ENCODE results near the gene IGFBP3.

The IGFBP3 gene

DNA sequence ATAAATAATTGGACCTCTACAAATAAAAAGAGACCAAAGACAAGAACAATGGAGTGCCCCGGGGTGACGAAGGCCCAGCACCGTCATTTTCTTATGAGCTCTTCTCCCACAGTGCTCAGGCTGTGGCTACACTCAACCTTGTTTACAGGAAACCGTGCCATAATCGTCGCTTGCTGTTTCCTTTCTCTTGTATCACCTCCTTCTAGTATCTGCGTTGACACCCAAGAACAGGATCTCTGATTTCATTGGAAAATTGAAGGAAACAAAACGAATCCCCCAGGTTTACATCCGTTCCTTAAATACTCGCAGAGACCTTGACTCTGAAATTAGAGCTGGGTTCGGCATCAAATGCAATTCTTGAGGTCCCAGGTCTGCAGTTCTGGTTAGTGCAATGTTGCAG is 1.7 kb upstream of the IGFBP3 start:
- H3K9me3 ChIP-seq, result no peaks in the 10 kb centered on the region
- no peak overlapping the region for H3K4me3 ChIP-seq (ENCODE audit: low read depth in 1 of 2, low read length in 1 of 2)
- no peaks in the 10 kb centered on the region for H3K4me1 ChIP-seq (ENCODE audit: control insufficient read depth in 1 of 2, insufficient read depth in 1 of 2, low read depth in 1 of 2, low read length in 1 of 2)
- H3K27ac ChIP-seq, result no peak overlapping the region
- H3K27me3 ChIP-seq, result peaks cover 78% of the 10 kb centered on the region
- H3K36me3 ChIP-seq, result no peaks in the 10 kb centered on the region
- TF ChIP-seq CTCF (IDR thresholded peaks at IDR 0.05), result no peak

DNA sequence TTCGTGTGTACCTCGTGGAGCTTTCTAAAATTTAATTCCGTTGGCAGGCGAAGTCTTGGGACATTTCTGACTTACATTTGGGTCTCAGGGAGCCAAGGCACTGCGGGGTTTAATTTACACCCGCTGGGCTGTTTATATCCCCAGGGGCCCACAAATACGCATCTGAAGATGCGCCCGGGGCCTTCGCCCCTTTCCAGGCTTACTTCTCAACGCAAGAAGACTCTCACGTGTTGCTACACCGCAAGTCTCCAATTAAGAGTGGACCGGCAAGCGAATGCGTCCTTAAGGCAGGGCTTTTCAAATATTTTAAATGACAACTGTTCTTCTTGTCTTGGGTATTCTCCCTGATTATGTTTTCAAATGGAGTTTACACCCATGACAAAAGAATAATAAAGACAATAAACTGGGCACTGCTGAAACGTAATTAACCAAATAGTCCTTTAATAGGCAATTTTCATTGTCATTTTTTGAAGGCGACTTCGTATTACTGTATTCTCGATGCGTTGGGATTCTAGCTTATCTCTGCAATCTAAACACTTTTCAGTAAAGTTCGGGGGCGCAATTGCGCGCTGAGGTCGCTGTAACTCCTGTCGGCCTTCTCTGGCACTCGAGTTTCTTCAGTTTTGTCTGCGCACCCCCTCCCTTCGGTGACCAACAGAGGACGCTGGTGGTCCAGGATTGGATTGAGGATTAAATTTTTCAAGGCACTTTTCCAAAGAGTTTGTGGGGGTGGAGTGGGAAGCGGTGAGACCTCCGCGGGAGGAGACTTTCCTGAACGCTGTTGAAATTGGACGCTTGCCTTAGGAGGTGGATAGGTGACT is 837 bp upstream of the IGFBP3 start:
- Histone ChIP-seq H3K9me3 (no peaks in the 10 kb centered on the region), H3K36me3 (no peaks in the 10 kb centered on the region), H3K4me1 (ENCODE audit: control insufficient read depth in 1 of 2, insufficient read depth in 1 of 2, low read depth in 1 of 2, low read length in 1 of 2) (no peaks in the 10 kb centered on the region), H3K27me3 (peaks cover 85% of the 10 kb centered on the region), H3K27ac (no peak overlapping the region), H3K4me3 (ENCODE audit: low read depth in 1 of 2, low read length in 1 of 2) (no peak overlapping the region)
- TF ChIP-seq CTCF (IDR thresholded peaks at IDR 0.05), result no peak

- no peaks in the 10 kb centered on the region for H3K9me3 ChIP-seq
- peaks cover 91% of the 10 kb centered on the region for H3K27me3 ChIP-seq
- H3K4me3 ChIP-seq (ENCODE audit: low read depth in 1 of 2, low read length in 1 of 2), result no peak overlapping the region
- no peaks in the 10 kb centered on the region for H3K36me3 ChIP-seq
- TF ChIP-seq CTCF (IDR thresholded peaks at IDR 0.05), result no peak
- H3K27ac ChIP-seq, result no peak overlapping the region
- H3K4me1 ChIP-seq (ENCODE audit: control insufficient read depth in 1 of 2, insufficient read depth in 1 of 2, low read depth in 1 of 2, low read length in 1 of 2), result no peaks in the 10 kb centered on the region
These were observed 268 bp upstream of the IGFBP3 start for GRCh38 chr7:45921381-45921698.

GRCh38 chr7:45919993-45920459 is 1.0 kb downstream of the IGFBP3 start:
- Histone ChIP-seq H3K27ac (no peak overlapping the region), H3K9me3 (no peaks in the 10 kb centered on the region), H3K4me1 (ENCODE audit: control insufficient read depth in 1 of 2, insufficient read depth in 1 of 2, low read depth in 1 of 2, low read length in 1 of 2) (no peaks in the 10 kb centered on the region), H3K4me3 (ENCODE audit: low read depth in 1 of 2, low read length in 1 of 2) (no peak overlapping the region), H3K27me3 (peaks cover 91% of the 10 kb centered on the region), H3K36me3 (no peaks in the 10 kb centered on the region)
- TF ChIP-seq CTCF (IDR thresholded peaks at IDR 0.05), result no peak

GRCh38 chr7:45919231-45919784 is 1.8 kb downstream of the IGFBP3 start:
- Histone ChIP-seq H3K36me3 (no peaks in the 10 kb centered on the region), H3K9me3 (no peaks in the 10 kb centered on the region), H3K4me3 (ENCODE audit: low read depth in 1 of 2, low read length in 1 of 2) (no peak overlapping the region), H3K27me3 (peaks cover 84% of the 10 kb centered on the region), H3K27ac (no peak overlapping the region), H3K4me1 (ENCODE audit: control insufficient read depth in 1 of 2, insufficient read depth in 1 of 2, low read depth in 1 of 2, low read length in 1 of 2) (no peaks in the 10 kb centered on the region)
- TF ChIP-seq CTCF (IDR thresholded peaks at IDR 0.05), result no peak
